ENCODE data around the gene COL15A1.
A peak's percentile ranks its signal among the peaks of the same experiment; 100 is the strongest.

Gene COL15A1

DNA sequence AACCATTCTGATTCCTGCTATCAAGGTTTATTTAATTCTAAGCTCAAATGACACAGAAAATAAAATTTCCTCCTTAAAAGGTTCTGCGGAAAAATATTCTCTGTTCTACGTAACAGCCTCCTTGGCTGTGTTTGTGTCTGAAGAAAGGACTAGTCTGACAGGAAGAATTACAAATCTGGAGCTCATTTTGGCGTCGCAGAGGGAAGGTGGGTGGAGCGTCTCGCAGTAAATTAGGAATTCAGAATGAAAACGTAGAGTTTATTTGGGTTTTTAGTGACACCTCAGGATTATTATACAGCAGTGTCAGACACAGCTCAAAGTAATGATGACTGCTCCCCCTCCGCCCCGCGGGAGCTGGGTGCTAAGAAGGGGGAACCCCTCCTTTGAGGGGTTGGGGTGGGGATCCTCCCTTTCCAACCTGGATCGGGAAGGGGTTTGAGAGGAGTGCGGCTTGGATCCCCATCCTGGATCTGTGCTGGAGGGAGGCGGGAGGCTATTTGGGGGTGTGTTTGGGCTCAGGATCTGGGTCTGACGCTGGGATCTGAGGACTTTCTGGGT is 160.3 kb downstream of the COL15A1 start:
- in situ Hi-C loops (cut with HindIII; ENCODE audit: low pct_ligation_motif_present, low sequenced_read_pairs) = no loop called here
- Histone ChIP-seq H3K4me3 (ENCODE audit: low read depth, low read length) (peak overlapping the region; percentile 59), H3K27me3 (replicated peaks) (no peaks in the 10 kb centered on the region), H3K27ac (peak overlapping the region; percentile 68), H3K36me3 (replicated peaks) (no peaks in the 10 kb centered on the region)
- DNase-seq = peak; percentile 18
- TF ChIP-seq, protein P1, sequence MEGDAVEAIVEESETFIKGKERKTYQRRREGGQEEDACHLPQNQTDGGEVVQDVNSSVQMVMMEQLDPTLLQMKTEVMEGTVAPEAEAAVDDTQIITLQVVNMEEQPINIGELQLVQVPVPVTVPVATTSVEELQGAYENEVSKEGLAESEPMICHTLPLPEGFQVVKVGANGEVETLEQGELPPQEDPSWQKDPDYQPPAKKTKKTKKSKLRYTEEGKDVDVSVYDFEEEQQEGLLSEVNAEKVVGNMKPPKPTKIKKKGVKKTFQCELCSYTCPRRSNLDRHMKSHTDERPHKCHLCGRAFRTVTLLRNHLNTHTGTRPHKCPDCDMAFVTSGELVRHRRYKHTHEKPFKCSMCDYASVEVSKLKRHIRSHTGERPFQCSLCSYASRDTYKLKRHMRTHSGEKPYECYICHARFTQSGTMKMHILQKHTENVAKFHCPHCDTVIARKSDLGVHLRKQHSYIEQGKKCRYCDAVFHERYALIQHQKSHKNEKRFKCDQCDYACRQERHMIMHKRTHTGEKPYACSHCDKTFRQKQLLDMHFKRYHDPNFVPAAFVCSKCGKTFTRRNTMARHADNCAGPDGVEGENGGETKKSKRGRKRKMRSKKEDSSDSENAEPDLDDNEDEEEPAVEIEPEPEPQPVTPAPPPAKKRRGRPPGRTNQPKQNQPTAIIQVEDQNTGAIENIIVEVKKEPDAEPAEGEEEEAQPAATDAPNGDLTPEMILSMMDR (IDR thresholded peaks at IDR 0.05; ENCODE audit: low read depth, low read length, missing control alignments) = no peak

- in situ Hi-C loops (cut with HindIII; ENCODE audit: low pct_ligation_motif_present, low sequenced_read_pairs) = no loop called here
- no peaks in the 10 kb centered on the region for H3K27me3 ChIP-seq (replicated peaks)
- TF ChIP-seq, protein P1 (IDR thresholded peaks at IDR 0.05; ENCODE audit: low read depth, low read length, missing control alignments) = peak; percentile 7
- H3K36me3 ChIP-seq (replicated peaks) = no peaks in the 10 kb centered on the region
- DNase-seq = peak; percentile 82
- H3K27ac ChIP-seq = peak within 1 kb of the TSS; percentile 95
- peak within 1 kb of the TSS; percentile 67 for H3K4me3 ChIP-seq (ENCODE audit: low read depth, low read length)
Observed at GRCh38 chr9:99104459-99105151, 160.9 kb downstream of the COL15A1 start, which contains the start of gene TGFBR1. TGFBR1 (plus strand) TSS chr9:99105113; CDS start chr9:99105206, 93 bp downstream.

- H3K27ac ChIP-seq = peak overlapping the region; percentile 95
- H3K36me3 ChIP-seq (replicated peaks) = no peaks in the 10 kb centered on the region
- in situ Hi-C loops (cut with HindIII; ENCODE audit: low pct_ligation_motif_present, low sequenced_read_pairs) = no loop called here
- peak; percentile 71 for DNase-seq
- H3K4me3 ChIP-seq (ENCODE audit: low read depth, low read length) = peak overlapping the region; percentile 67
- H3K27me3 ChIP-seq (replicated peaks) = no peaks in the 10 kb centered on the region
- TF ChIP-seq, protein P1 (IDR thresholded peaks at IDR 0.05; ENCODE audit: low read depth, low read length, missing control alignments) = no peak
Observed at GRCh38 chr9:99105152-99106043, 161.7 kb downstream of the COL15A1 start.

DNA sequence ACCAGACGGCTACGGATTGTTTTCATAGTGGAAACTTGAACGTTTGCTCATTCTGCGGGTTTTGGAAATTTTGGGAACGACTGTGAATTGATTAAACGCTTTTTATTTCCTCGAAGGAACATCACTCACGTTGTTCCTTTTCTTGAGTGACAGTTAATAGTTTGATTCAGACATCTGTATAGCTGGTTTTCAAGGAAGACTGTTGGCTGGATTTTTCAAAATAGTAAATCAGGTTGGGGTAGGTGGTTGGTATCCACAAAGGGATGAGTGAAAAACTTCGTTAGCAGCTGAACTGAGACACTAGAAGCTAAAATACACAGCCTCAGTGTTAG is 162.3 kb downstream of the COL15A1 start:
- peak overlapping the region; percentile 95 for H3K27ac ChIP-seq
- in situ Hi-C loops (cut with HindIII; ENCODE audit: low pct_ligation_motif_present, low sequenced_read_pairs) = no loop called here
- TF ChIP-seq, protein P1 (IDR thresholded peaks at IDR 0.05; ENCODE audit: low read depth, low read length, missing control alignments) = no peak
- H3K4me3 ChIP-seq (ENCODE audit: low read depth, low read length) = peak overlapping the region; percentile 67
- DNase-seq = no peak
- H3K36me3 ChIP-seq (replicated peaks) = no peaks in the 10 kb centered on the region
- no peaks in the 10 kb centered on the region for H3K27me3 ChIP-seq (replicated peaks)

DNA sequence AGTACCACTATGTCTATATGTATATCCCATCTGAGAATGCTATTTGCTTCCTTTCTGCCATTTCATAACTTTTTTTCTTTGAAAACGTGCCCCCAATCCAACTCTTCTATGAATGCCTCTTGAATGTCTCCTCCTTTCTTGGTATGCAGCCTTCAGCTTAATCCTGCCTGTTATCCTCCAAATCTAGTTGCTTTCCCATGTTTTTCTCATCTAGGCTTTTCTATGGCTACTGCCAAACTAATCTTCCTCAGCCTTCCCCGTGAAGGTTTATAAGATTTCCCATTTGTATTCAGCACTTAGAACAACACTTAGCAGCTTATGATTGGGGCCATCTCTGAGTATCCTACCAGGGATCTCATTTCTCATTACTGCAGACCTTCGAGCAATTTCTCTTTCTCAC is 163.7 kb downstream of the COL15A1 start:
- no peak for DNase-seq
- Histone ChIP-seq H3K36me3 (replicated peaks) (no peaks in the 10 kb centered on the region), H3K27me3 (replicated peaks) (no peaks in the 10 kb centered on the region), H3K27ac (no peak overlapping the region), H3K4me3 (ENCODE audit: low read depth, low read length) (no peak overlapping the region)
- TF ChIP-seq, protein P1 (IDR thresholded peaks at IDR 0.05; ENCODE audit: low read depth, low read length, missing control alignments) = no peak
- in situ Hi-C loops (cut with HindIII; ENCODE audit: low pct_ligation_motif_present, low sequenced_read_pairs) = no loop called here
